Measurements from ENCODE around the gene ARHGAP45. TPM values are rescaled to one million over a fixed set of nuclear protein-coding genes. Genes with fewer than 3 reads are reported as not detected.
A peak's percentile ranks its signal among the peaks of the same experiment; 100 is the strongest.

The ARHGAP45 gene
- total RNA-seq, 1 donor from 2014 or later, result 15.6 TPM

GRCh38 chr19:1039646-1040475 is 27.1 kb upstream of the ARHGAP45 start, which contains the start of gene ABCA7:
ABCA7 (plus strand) TSS chr19:1040107; CDS start chr19:1041362, 1,255 bp downstream.
- peak; percentile 98 for DNase-seq (ENCODE audit: low spot score)

- DNase-seq (ENCODE audit: low spot score), result peak; percentile 90
Measured at GRCh38 chr19:1040476-1041271, 26.3 kb upstream of the ARHGAP45 start.

- DNase-seq (ENCODE audit: low spot score), result no peak
Measured at GRCh38 chr19:1041272-1041834, 25.6 kb upstream of the ARHGAP45 start.

GRCh38 chr19:1041835-1042685 is 24.9 kb upstream of the ARHGAP45 start:
- DNase-seq (ENCODE audit: low spot score), result no peak

- DNase-seq (ENCODE audit: low spot score), result peak; percentile 31
Measured at GRCh38 chr19:1042689-1043511, 24.1 kb upstream of the ARHGAP45 start.

GRCh38 chr19:1045247-1045603 is 21.7 kb upstream of the ARHGAP45 start:
- DNase-seq (ENCODE audit: low spot score), result no peak

- DNase-seq (ENCODE audit: low spot score), result no peak
Measured at GRCh38 chr19:1046117-1046626, 20.8 kb upstream of the ARHGAP45 start.

GRCh38 chr19:1046836-1047695 is 19.9 kb upstream of the ARHGAP45 start:
- no peak for DNase-seq (ENCODE audit: low spot score)

- no peak for DNase-seq (ENCODE audit: low spot score)
Measured at GRCh38 chr19:1047696-1048147, 19.2 kb upstream of the ARHGAP45 start.

- no peak for DNase-seq (ENCODE audit: low spot score)
Measured at GRCh38 chr19:1049106-1049505, 17.9 kb upstream of the ARHGAP45 start.

- DNase-seq (ENCODE audit: low spot score), result no peak
Measured at GRCh38 chr19:1049800-1050199, 17.2 kb upstream of the ARHGAP45 start.

GRCh38 chr19:1050989-1051788 is 15.8 kb upstream of the ARHGAP45 start:
- DNase-seq (ENCODE audit: low spot score), result no peak

- DNase-seq (ENCODE audit: low spot score), result no peak
Measured at GRCh38 chr19:1051791-1052190, 15.2 kb upstream of the ARHGAP45 start.

- DNase-seq (ENCODE audit: low spot score), result no peak
Measured at GRCh38 chr19:1052349-1052975, 14.5 kb upstream of the ARHGAP45 start.

GRCh38 chr19:1053176-1054101 is 13.5 kb upstream of the ARHGAP45 start:
- DNase-seq (ENCODE audit: low spot score), result no peak

GRCh38 chr19:1054102-1055027 is 12.6 kb upstream of the ARHGAP45 start:
- DNase-seq (ENCODE audit: low spot score), result no peak

Data from umbilical cord (tissue), 2 donors.